ENCODE data around the gene UBD.

DNA sequence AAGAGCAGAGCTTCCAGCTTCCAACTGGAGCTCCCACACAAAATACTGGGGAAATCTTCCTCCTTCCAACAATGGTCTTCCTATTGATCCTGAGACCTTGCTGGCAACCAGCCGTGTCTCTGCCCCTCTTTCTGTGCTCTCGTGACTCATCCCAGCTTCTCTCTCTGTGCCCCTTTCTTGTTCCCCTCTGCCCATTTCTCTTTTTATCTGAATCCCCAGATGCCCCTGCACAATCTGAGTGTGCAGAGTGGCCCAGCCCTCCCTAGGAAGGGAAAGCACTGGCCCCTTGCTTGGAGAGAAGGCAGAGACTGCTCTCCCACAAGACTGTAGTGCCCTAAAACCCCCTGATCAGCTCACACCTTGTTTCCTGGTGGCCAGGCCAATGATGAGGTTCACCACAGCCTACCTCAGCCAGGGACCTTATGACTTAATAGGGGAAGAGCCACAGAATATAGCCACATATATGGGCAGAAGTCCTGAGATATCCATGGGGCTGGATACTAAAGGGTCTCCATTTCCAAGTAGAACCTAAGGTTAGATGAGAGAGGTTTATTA is 48.7 kb downstream of the UBD start:
- TF ChIP-seq, protein P1, sequence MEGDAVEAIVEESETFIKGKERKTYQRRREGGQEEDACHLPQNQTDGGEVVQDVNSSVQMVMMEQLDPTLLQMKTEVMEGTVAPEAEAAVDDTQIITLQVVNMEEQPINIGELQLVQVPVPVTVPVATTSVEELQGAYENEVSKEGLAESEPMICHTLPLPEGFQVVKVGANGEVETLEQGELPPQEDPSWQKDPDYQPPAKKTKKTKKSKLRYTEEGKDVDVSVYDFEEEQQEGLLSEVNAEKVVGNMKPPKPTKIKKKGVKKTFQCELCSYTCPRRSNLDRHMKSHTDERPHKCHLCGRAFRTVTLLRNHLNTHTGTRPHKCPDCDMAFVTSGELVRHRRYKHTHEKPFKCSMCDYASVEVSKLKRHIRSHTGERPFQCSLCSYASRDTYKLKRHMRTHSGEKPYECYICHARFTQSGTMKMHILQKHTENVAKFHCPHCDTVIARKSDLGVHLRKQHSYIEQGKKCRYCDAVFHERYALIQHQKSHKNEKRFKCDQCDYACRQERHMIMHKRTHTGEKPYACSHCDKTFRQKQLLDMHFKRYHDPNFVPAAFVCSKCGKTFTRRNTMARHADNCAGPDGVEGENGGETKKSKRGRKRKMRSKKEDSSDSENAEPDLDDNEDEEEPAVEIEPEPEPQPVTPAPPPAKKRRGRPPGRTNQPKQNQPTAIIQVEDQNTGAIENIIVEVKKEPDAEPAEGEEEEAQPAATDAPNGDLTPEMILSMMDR (IDR thresholded peaks at IDR 0.05): no peak
- TF ChIP-seq POLR2A (IDR thresholded peaks at IDR 0.05): no peak
